ENCODE data around the gene IRX5.

DNA sequence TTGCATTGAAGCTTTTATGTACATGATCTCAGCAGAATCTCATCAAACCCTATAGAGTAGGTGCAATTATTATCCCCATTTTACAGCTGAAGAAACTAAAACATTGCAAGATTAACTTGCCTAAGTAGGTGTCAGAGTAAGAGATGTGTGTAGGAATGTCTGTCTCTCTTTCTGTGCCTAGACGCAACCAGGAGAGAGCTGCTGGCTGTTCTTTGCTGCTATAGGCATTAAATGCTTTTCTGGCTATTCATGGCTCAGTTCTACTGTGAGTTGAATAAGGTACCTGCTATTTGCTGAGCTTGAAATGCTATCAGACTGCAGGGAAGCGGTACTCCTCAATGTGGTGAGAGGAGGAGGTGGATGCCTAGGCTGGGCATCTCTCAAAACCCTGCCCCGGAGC, 17.0 kb downstream of the IRX5 start:
- no peak for TF ChIP-seq CTCF (IDR thresholded peaks at IDR 0.05; ENCODE audit: low read depth, low read length, missing input control)
- no peak for TF ChIP-seq RAD21 (IDR thresholded peaks at IDR 0.05)
- no peak for TF ChIP-seq JUND (IDR thresholded peaks at IDR 0.05)
- TF ChIP-seq HNF4G (IDR thresholded peaks at IDR 0.05): no peak
- no peak for TF ChIP-seq GABPA (IDR thresholded peaks at IDR 0.05 in 1 of 2, conservative IDR thresholded peaks at IDR 0.05 in 1 of 2)
- TF ChIP-seq YY1 (IDR thresholded peaks at IDR 0.05): no peak
- TF ChIP-seq, protein P1, sequence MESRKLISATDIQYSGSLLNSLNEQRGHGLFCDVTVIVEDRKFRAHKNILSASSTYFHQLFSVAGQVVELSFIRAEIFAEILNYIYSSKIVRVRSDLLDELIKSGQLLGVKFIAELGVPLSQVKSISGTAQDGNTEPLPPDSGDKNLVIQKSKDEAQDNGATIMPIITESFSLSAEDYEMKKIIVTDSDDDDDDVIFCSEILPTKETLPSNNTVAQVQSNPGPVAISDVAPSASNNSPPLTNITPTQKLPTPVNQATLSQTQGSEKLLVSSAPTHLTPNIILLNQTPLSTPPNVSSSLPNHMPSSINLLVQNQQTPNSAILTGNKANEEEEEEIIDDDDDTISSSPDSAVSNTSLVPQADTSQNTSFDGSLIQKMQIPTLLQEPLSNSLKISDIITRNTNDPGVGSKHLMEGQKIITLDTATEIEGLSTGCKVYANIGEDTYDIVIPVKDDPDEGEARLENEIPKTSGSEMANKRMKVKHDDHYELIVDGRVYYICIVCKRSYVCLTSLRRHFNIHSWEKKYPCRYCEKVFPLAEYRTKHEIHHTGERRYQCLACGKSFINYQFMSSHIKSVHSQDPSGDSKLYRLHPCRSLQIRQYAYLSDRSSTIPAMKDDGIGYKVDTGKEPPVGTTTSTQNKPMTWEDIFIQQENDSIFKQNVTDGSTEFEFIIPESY (IDR thresholded peaks at IDR 0.05): no peak
- TF ChIP-seq, protein P2, sequence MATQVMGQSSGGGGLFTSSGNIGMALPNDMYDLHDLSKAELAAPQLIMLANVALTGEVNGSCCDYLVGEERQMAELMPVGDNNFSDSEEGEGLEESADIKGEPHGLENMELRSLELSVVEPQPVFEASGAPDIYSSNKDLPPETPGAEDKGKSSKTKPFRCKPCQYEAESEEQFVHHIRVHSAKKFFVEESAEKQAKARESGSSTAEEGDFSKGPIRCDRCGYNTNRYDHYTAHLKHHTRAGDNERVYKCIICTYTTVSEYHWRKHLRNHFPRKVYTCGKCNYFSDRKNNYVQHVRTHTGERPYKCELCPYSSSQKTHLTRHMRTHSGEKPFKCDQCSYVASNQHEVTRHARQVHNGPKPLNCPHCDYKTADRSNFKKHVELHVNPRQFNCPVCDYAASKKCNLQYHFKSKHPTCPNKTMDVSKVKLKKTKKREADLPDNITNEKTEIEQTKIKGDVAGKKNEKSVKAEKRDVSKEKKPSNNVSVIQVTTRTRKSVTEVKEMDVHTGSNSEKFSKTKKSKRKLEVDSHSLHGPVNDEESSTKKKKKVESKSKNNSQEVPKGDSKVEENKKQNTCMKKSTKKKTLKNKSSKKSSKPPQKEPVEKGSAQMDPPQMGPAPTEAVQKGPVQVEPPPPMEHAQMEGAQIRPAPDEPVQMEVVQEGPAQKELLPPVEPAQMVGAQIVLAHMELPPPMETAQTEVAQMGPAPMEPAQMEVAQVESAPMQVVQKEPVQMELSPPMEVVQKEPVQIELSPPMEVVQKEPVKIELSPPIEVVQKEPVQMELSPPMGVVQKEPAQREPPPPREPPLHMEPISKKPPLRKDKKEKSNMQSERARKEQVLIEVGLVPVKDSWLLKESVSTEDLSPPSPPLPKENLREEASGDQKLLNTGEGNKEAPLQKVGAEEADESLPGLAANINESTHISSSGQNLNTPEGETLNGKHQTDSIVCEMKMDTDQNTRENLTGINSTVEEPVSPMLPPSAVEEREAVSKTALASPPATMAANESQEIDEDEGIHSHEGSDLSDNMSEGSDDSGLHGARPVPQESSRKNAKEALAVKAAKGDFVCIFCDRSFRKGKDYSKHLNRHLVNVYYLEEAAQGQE (IDR thresholded peaks at IDR 0.05): no peak
- no peak for TF ChIP-seq EGR1 (IDR thresholded peaks at IDR 0.05; ENCODE audit: low read depth in 2 of 2)
- no peak for TF ChIP-seq SP1 (IDR thresholded peaks at IDR 0.05)
- no peak for TF ChIP-seq MAX (IDR thresholded peaks at IDR 0.05)
- TF ChIP-seq TAF1 (conservative IDR thresholded peaks at IDR 0.05): no peak

Measured in liver (tissue), 3 donors.